GM18909 (cell line): ENCODE measurements around the gene FAT3.

Experiments
- ATAC-seq: cut with Tn5 transposase; IDR thresholded peaks from one replicate; pipeline ENCODE4 v1.9.1; 2021; ENCODE audit warnings: mild to moderate bottlenecking; ENCODE audit not compliant: unreplicated experiment, poor library complexity

The FAT3 gene

GRCh38 chr11:92224407-92225124 lies at the start of gene FAT3:
Gene FAT3 (plus strand): TSS chr11:92224818. CDS start chr11:92352113, 127,295 bp downstream.
- no peak for ATAC-seq

GRCh38 chr11:92179017-92179670 lies 45.5 kb upstream of the FAT3 start:
- ATAC-seq = no peak

- ATAC-seq = no peak
Measured at GRCh38 chr11:92180226-92180625, 44.4 kb upstream of the FAT3 start.

DNA sequence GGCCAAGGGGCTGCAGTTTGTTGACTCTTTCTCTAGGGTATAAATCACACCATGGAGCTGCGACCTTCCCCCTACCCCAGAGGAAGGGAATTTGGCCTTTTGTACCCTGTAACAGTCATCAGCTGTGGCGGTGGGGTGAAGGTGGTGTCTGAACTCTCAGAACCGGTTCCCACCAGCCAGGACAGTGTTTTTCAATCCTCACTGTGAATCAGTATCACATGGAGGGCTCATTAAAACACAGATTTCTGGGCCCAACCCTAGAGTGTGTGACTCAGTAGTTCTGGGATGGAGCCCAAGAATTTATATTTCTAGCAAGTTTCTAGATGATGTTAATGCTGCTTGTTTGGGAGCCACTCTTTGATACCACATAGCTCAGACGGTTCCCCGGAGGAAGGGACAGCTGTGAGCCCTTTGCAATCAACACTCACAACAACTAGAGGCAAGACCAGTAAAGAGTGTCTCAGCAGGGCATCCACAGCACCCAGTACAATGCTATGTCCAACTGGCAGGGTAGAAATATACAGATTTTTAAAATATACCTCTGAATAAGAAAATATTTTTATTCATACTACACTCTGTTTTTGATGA lies 43.9 kb upstream of the FAT3 start:
- ATAC-seq = no peak

DNA sequence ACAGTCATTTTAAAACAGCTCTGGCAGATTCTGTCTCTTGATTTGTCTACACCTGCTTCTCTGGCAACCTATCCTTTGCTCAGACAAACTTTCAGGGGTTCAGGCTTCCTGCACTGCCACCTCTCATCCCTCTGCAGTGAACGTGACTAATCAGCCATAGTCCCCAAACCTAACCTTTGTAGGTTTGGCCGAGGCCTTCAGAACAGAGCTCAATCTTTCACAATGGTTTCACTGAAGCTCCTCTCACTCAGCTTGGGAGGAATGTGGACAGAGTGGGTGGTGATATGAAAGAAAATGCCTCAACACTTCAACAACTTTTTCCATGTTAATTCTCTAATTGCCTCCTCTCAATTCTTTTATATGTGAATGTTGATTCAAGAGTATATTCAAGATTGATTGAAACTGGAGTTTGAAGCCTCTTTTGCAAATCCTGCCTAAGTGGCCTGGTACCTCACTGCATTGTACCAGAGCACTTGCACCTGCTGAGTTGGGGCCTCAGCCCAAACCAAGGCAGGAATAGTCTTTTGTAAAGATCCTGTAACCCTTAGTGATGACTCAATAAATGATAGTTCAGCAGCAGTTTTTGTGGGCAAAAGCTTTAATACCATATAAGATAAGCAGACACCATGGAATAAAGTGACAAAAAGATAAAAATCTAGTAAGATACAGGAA lies 33.9 kb upstream of the FAT3 start:
- no peak for ATAC-seq

GRCh38 chr11:92192141-92192540 lies 32.5 kb upstream of the FAT3 start:
- no peak for ATAC-seq

GRCh38 chr11:92198268-92198667 lies 26.4 kb upstream of the FAT3 start:
- no peak for ATAC-seq

- no peak for ATAC-seq
Measured at GRCh38 chr11:92199991-92200390, 24.6 kb upstream of the FAT3 start.

DNA sequence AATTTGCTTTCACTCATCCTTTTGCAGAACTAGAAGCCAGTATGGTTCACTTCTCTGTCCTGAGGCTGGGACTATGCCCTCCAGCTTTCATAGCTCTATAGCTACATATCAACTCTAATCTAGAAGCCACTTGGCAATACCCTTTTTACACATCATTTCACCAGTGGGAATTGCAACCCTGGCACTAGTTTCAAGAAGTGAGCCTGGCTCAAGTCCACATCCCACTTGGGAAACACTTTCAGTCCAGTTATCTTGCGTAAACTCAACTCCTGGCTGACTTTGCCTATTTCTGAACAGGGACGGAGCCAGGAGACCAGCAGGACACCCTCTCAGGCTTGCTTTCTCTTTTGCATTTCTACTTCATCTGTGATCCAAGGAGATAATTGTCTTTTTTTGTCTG lies 19.9 kb upstream of the FAT3 start:
- ATAC-seq = no peak

- no peak for ATAC-seq
Measured at GRCh38 chr11:92206441-92206840, 18.2 kb upstream of the FAT3 start.

- no peak for ATAC-seq
Measured at GRCh38 chr11:92211576-92212167, 12.9 kb upstream of the FAT3 start.

- ATAC-seq = no peak
Measured at GRCh38 chr11:92212530-92212929, 12.1 kb upstream of the FAT3 start.

DNA sequence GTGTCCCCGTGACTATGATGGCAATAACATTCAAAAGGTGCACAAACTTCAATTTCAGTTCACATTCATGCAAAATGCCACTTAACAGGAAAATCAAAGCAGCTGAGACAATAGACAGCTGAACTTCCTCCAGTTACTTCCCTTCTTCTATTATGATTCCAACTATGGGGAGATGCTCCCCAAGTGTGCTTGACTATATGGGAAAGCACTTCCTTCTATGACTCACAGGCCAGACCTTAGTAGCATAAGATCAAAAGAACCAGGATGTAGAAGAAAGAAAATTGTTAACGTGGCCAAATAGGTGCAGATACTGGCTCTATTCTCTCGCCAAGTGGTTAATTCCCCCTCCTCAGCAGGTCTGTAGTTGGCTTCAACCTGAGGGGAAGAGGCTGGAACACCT lies 7.8 kb upstream of the FAT3 start:
- ATAC-seq = no peak

GRCh38 chr11:92219476-92219875 lies 5.1 kb upstream of the FAT3 start:
- ATAC-seq = no peak

DNA sequence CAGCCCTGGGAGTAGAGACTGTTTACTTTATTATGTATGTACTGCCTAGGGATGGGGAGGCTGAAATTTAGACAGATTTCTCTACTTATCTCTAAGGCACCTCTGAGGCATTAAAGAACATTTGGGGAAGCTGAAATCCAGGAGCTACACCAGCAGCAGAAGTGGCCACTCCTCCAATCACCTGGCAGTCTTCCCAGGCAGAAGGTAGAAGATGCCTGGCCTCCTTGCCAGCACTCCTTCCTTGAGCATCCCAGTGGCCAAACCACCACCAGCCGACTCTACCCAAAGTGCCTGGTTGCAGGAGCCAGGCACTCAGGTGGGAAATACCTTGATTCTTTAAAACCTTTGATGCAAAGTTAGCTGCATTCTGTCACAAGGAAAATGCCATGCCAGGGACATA lies 1.9 kb upstream of the FAT3 start:
- no peak for ATAC-seq

- no peak for ATAC-seq
Measured at GRCh38 chr11:92224054-92224406, 588 bp upstream of the FAT3 start.

GRCh38 chr11:92225125-92225567 lies 528 bp downstream of the FAT3 start:
- no peak for ATAC-seq

GRCh38 chr11:92225568-92226330 lies 1.1 kb downstream of the FAT3 start:
- no peak for ATAC-seq

- ATAC-seq = no peak
Measured at GRCh38 chr11:92226331-92227229, 2.0 kb downstream of the FAT3 start.
